HepG2 (cell line): ENCODE measurements around the gene FANCL. TPM values are rescaled to one million over a fixed set of nuclear protein-coding genes. Genes with fewer than 3 reads are reported as not detected.

Source experiments
- ATAC-seq: fragments of 200-7000 bp; cut with Tn5 transposase; 3 replicates; pipeline ENCODE4 v1.9.1; 2020; ENCODE audit warnings: mild to moderate bottlenecking, moderate library complexity
- Bru-seq: library from RNA; stranded (reverse); fragments of 400-500 nt; gene quantifications from one replicate; lab custom pipeline; 2021; lab: Mats Ljungman, UMichigan
- BruChase-seq, 2 experiments: library from RNA; stranded (reverse); fragments of 400-500 nt; gene quantifications; one replicate each; lab custom pipeline; 2021; lab: Mats Ljungman, UMichigan
- BruUV-seq: library from RNA; stranded (reverse); fragments of 400-500 nt; replicated peaks from 2 replicates; lab custom pipeline; 2021; lab: Mats Ljungman, UMichigan
- CTCF ChIA-PET: fragments of 300-600 bp; formaldehyde crosslinking; extraction: SDS; loops from one replicate; lab custom pipeline; 2021; ENCODE audit warnings: low total read pairs, inconsistent platforms, low intra/inter-chr PET ratio; lab: Yijun Ruan, JAX
- POLR2A ChIA-PET: fragments of 350-600 bp; sonication (Branson Sonifier 250); formaldehyde crosslinking; loops from one replicate; lab custom pipeline; 2020; ENCODE audit warnings: antibody characterized with exemption, inconsistent platforms; lab: Yijun Ruan, JAX
- DNase-seq: peaks from one replicate; pipeline ENCODE4 v3.0.0-alpha.2; 2015; ENCODE audit warnings: low spot score
- FAIRE-seq: peaks from 3 replicates; lab custom pipeline; 2011; peaks lifted over from hg19 to GRCh38; lab: Jason Lieb, UNC
- H2AFZ ChIP-seq: one replicate; pipeline ENCODE4 v1.6.1; 2011; ENCODE audit warnings: low read length, inconsistent platforms
- H3K27ac ChIP-seq: fragments of 300-600 bp; 3 replicates; pipeline ENCODE4 v1.8.0; 2011; ENCODE audit warnings: mixed run types, mild to moderate bottlenecking, mixed read lengths, low read length, inconsistent platforms; ENCODE audit not compliant: insufficient read depth; ENCODE audit errors: extremely low read length
- H3K27me3 ChIP-seq, 2 experiments: fragments of 200-600 bp in 1 of 2; 2 replicates in 1 of 2; 3 replicates in 1 of 2; pipeline versions ENCODE4 v1.6.0 to v1.8.0; 2011; ENCODE audit warnings: low read length in 2 of 2, mild to moderate bottlenecking in 2 of 2, moderate library complexity in 2 of 2, inconsistent platforms in 1 of 2; ENCODE audit not compliant: insufficient read depth in 2 of 2, control insufficient read depth in 1 of 2
- H3K36me3 ChIP-seq, 2 experiments: fragments of 200-600 bp in 1 of 2; replicated peaks in 1 of 2; 2 replicates in 1 of 2; 3 replicates in 1 of 2; pipeline versions ENCODE4 v1.5.1 to v1.8.0; 2011; ENCODE audit warnings: low read length in 2 of 2, inconsistent platforms in 1 of 2; ENCODE audit not compliant: insufficient read depth in 2 of 2, control insufficient read depth in 1 of 2
- H3K4me1 ChIP-seq: 2 replicates; pipeline ENCODE4 v1.5.1; 2012; ENCODE audit warnings: low read length, inconsistent platforms; ENCODE audit not compliant: insufficient read depth
- H3K4me2 ChIP-seq: 2 replicates; pipeline ENCODE4 v1.6.0; 2011; ENCODE audit warnings: low read depth, low read length, inconsistent platforms
- H3K4me3 ChIP-seq, 3 experiments: fragments of 200-600 bp in 1 of 3; sonication (generic), shearing (Covaris generic) in 1 of 3; replicated peaks in 1 of 3; 2 replicates each; pipeline ENCODE4 v1.5.1; 2011 to 2016; ENCODE audit warnings: low read length in 3 of 3, inconsistent platforms in 2 of 3, low read depth in 2 of 3, mild to moderate bottlenecking in 2 of 3, control low read depth in 1 of 3, mixed read lengths in 1 of 3; ENCODE audit not compliant: insufficient read depth in 1 of 3
- H3K79me2 ChIP-seq: one replicate; pipeline ENCODE4 v1.6.1; 2011; ENCODE audit warnings: low read length, inconsistent platforms; ENCODE audit not compliant: insufficient read depth
- H3K9ac ChIP-seq: 2 replicates; pipeline ENCODE4 v1.6.0; 2011; ENCODE audit warnings: mild to moderate bottlenecking, low read depth, low read length, inconsistent platforms; ENCODE audit not compliant: insufficient read depth
- H3K9me3 ChIP-seq: 2 replicates; pipeline ENCODE4 v1.5.1; 2012; ENCODE audit warnings: mild to moderate bottlenecking, low read length
- H4K20me1 ChIP-seq: 2 replicates; pipeline ENCODE4 v1.6.0; 2011; ENCODE audit warnings: inconsistent platforms, mild to moderate bottlenecking, low read length, moderate library complexity; ENCODE audit not compliant: insufficient read depth
- CCDC6 ChIP-seq: sonication (generic); formaldehyde crosslinking; IDR thresholded peaks from 2 replicates; pipeline ENCODE4 v1.8.1; 2022; ENCODE audit warnings: mild to moderate bottlenecking, missing genetic modification reagents, moderate library complexity
- NFE2 ChIP-seq: sonication (generic); formaldehyde crosslinking; IDR thresholded peaks from 2 replicates; pipeline ENCODE4 v1.4.0; 2020; ENCODE audit warnings: missing genetic modification reagents
- PPARG ChIP-seq: conservative IDR thresholded peaks from 2 replicates; pipeline ENCODE4 v1.6.1; 2016; ENCODE audit warnings: missing biosample characterization, missing genetic modification reagents
- REPIN1 ChIP-seq: sonication (generic); formaldehyde crosslinking; IDR thresholded peaks from 2 replicates; pipeline ENCODE4 v1.8.0; 2022; ENCODE audit warnings: missing genetic modification reagents, low read depth, mild to moderate bottlenecking, borderline replicate concordance
- ZBTB8A ChIP-seq: sonication (generic); formaldehyde crosslinking; IDR thresholded peaks from 2 replicates; pipeline ENCODE4 v1.4.0; 2020; ENCODE audit warnings: mild to moderate bottlenecking, low read depth, missing genetic modification reagents, borderline replicate concordance
- ZNF737 ChIP-seq: sonication (generic); formaldehyde crosslinking; IDR thresholded peaks from 2 replicates; pipeline ENCODE4 v1.5.0; 2020; ENCODE audit warnings: missing genetic modification reagents, mild to moderate bottlenecking, borderline replicate concordance
- WGBS: methylation state at CpG from one replicate; pipeline ENCODE4 v1.1.6; 2017; ENCODE audit warnings: low lambda C conversion rate; 5-methylcytosine and 5-hydroxymethylcytosine counted together
- in situ Hi-C: cut with HindIII; loops from 2 replicates; pipeline ENCODE4 v1.10.0; 2017; ENCODE audit warnings: low pct_unique_long_range_greater_than_20kb; ENCODE audit not compliant: extremely low pct_ligation_motif_present
- intact Hi-C: fragments of 100-400 bp; cut with micrococcal nuclease; formaldehyde crosslinking; loops from one replicate; pipeline ENCODE4 v1.10.0; 2022; ENCODE audit not compliant: unreplicated experiment
- long read RNA-seq, 2 experiments: library from RNA in 1 of 2; library from polyadenylated mRNA in 1 of 2; stranded (forward) in 1 of 2; unstranded in 1 of 2; transcript quantifications; one replicate each; pipeline ENCODE4 v2.0.0, GENCODE V29; 2019 to 2022
- polyA minus RNA-seq, 3 experiments: library from RNA; depleted of rRNA, polyadenylated mRNA; stranded (reverse); fragments of >200 nt; gene quantifications; 2 replicates each; pipeline ENCODE4 v1.2.3, GENCODE V29; 2011; ENCODE audit warnings: low replicate concordance in 1 of 3
- polyA plus RNA-seq, 8 experiments: library from polyadenylated mRNA; depleted of rRNA in 3 of 8; stranded (reverse) in 7 of 8; unstranded in 1 of 8; fragments of >200 nt; fragmentation: Illumina TruSeq in 4 of 8; extraction: Trizol in 4 of 8; gene quantifications; 2 replicates each; pipeline versions ENCODE4 v1.2.1 to v1.2.3, GENCODE V29; 2011 to 2016; ENCODE audit warnings: low read depth in 4 of 8, missing spikeins in 1 of 8, mixed read lengths in 1 of 8; ENCODE audit not compliant: insufficient read depth in 1 of 8
- total RNA-seq, 5 experiments: library from RNA; depleted of rRNA; stranded (reverse); fragments of >200 nt; fragmentation: Illumina TruSeq; extraction: Trizol; gene quantifications; 2 replicates each; pipeline ENCODE4 v1.2.3, GENCODE V29; 2016; ENCODE audit warnings: low read depth in 1 of 5
- TF ChIP-seq, protein P1 (sequence below): sonication (generic); formaldehyde crosslinking; IDR thresholded peaks from 2 replicates; pipeline ENCODE4 v1.4.0; 2020; ENCODE audit warnings: missing genetic modification reagents
- TF ChIP-seq, protein P2 (sequence below): sonication (generic); formaldehyde crosslinking; IDR thresholded peaks from 2 replicates; pipeline ENCODE4 v1.4.0; 2020; ENCODE audit warnings: missing genetic modification reagents
- TF ChIP-seq, protein P3 (sequence below): sonication (generic); formaldehyde crosslinking; conservative IDR thresholded peaks from 2 replicates; pipeline ENCODE4 v1.4.0; 2020; ENCODE audit warnings: missing genetic modification reagents

The FANCL gene
- total RNA-seq (2016; rRNA removed; fragmentation: Illumina TruSeq; extraction: Trizol) = 40.7 and 40.9 TPM in 2 replicates
- total RNA-seq (2016; cell fraction: cytosol; rRNA removed; fragmentation: Illumina TruSeq; extraction: Trizol; ENCODE audit: low read depth) = 82.7 and 85.0 TPM in 2 replicates
- 42.0 and 42.1 TPM in 2 replicates for total RNA-seq (2016; cell fraction: insoluble cytoplasmic fraction; rRNA removed; fragmentation: Illumina TruSeq; extraction: Trizol)
- total RNA-seq (2016; cell fraction: membrane; rRNA removed; fragmentation: Illumina TruSeq; extraction: Trizol) = 17.5 and 19.0 TPM in 2 replicates
- 67.9 and 72.9 TPM in 2 replicates for total RNA-seq (2016; cell fraction: nucleus; rRNA removed; fragmentation: Illumina TruSeq; extraction: Trizol)
- 61.3 and 66.8 TPM in 2 replicates for polyA plus RNA-seq (2011; rRNA removed)
- 22.2 and 31.0 TPM in 2 replicates for polyA plus RNA-seq (2011; cell fraction: cytosol; rRNA removed)
- polyA plus RNA-seq (2011; cell fraction: nucleus; rRNA removed) = 63.9 and 104 TPM in 2 replicates
- 54.7 and 60.6 TPM in 2 replicates for polyA plus RNA-seq (2012)
- 1.8 and 2.8 TPM in 2 replicates for polyA plus RNA-seq (2016; cell fraction: cytosol; fragmentation: Illumina TruSeq; extraction: Trizol; ENCODE audit: low read depth)
- 37.6 and 38.7 TPM in 2 replicates for polyA plus RNA-seq (2016; cell fraction: insoluble cytoplasmic fraction; fragmentation: Illumina TruSeq; extraction: Trizol; ENCODE audit: low read depth)
- polyA plus RNA-seq (2016; cell fraction: membrane; fragmentation: Illumina TruSeq; extraction: Trizol; ENCODE audit: low read depth) = 3.3 and 3.8 TPM in 2 replicates
- 81.1 and 87.3 TPM in 2 replicates for polyA plus RNA-seq (2016; cell fraction: nucleus; fragmentation: Illumina TruSeq; extraction: Trizol; ENCODE audit: insufficient read depth, low read depth)
- polyA minus RNA-seq (2011; rRNA and poly(A)+ RNA removed; ENCODE audit: low replicate concordance) = 18.7 and 22.7 TPM in 2 replicates
- polyA minus RNA-seq (2011; cell fraction: cytosol; rRNA and poly(A)+ RNA removed) = 19.3 and 23.6 TPM in 2 replicates
- 160 and 171 TPM in 2 replicates for polyA minus RNA-seq (2011; cell fraction: nucleus; rRNA and poly(A)+ RNA removed)
- Bru-seq, nascent RNA = percentile 94 among the genes with signal in this experiment
- BruChase-seq, experiment 1, labeled RNA remaining after a 6-hour chase = percentile 79 among the genes with signal in this experiment
- percentile 92 among the genes with signal in this experiment for BruChase-seq, experiment 2, labeled RNA remaining after a 2-hour chase
- long read RNA-seq, experiment 1, transcript FANCL-201 (14 exons, 1,683 nt) = major isoform, 13 of 31 reads
- long read RNA-seq, experiment 1, transcript FANCL-202 (14 exons, 1,698 nt) = minor isoform, 6 of 31 reads
- long read RNA-seq, experiment 1, partial matches to known transcripts = 4 of 31 reads
- long read RNA-seq, experiment 1, other reads (novel, unspliced or antisense) = 7 of 31 reads
- long read RNA-seq, experiment 2, transcript FANCL-201 (14 exons, 1,683 nt) = major isoform, 11 of 26 reads
- long read RNA-seq, experiment 2, partial matches to known transcripts = 8 of 26 reads
- long read RNA-seq, experiment 2, other reads (novel, unspliced or antisense) = 5 of 26 reads

DNA sequence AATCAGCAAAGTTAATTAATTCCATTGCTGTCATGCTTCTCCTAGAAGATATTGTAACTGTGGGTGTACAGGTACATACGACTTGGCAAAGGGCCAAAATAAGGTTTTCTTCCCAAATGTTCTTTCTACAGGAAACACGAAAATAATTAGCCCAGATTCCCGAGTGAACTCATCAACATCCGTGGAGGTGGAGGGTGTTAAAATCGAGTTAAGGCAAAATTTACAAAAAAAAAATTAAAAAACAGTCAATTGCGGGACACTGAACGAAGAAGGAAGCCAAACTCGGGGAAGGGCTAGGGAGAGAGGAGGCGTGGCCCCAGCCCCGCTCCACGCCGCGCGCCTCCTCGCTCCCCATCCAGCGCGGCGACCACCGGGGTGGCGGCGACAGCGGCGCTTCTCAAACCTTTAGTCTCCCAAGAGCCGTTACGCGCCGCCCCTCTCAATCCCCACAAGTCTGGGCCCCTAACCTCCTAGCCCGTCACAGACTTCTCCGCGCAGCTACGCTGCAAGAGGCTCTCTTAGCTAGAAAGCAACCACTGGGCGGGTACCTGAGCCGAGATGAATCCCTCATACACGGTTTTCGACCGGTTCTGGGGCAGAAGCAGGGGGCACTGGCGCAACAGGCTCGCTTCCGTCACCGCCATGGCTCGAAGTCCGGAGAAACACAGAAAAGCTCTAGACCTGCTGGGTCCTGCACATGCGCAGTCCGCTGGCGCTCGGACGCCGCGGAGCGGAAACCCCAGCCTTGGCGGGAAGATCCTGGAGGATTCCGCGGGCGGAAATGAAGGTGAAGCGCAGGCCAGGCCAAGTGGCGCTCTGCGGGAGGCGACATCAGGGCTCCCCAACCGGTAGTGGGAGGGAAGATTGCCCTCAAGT, at the start of gene FANCL:
Gene FANCL, minus strand, starts transcription at position 656 of the 876 bp plus-strand sequence. Its CDS starts 12 bp downstream, at position 644.
- H3K4me1 ChIP-seq = peaks cover 36% of the 10 kb centered on the region
- H3K4me3 ChIP-seq = peak within 1 kb of the TSS; percentile 67 to 88 (median 86)
- ATAC-seq (peak; percentile 97), FAIRE-seq (peak; percentile 73), DNase-seq (peak; percentile 94)
- ChIA-PET CTCF (no interaction called here), POLR2A (interaction anchor here (0.6 to 1.2 kb wide), 7 partner anchors 12 to 198 kb away, joined by 3 to 6 read pairs (median 3); no protein-coding TSS in a partner anchor)
- H3K9me3 ChIP-seq = peaks cover 5% of the 10 kb centered on the region; the same call in 1 of the 2 replicates
- TSS peak; percentile 80 for BruUV-seq
- H3K79me2 ChIP-seq = peaks cover 48% of the 10 kb centered on the region
- H3K36me3 ChIP-seq = no peaks in the 10 kb centered on the region
- in situ Hi-C loops (no loop called here), intact Hi-C loops (loop anchor here (1.0 to 5.0 kb wide), 4 partner anchors 37 to 206 kb away; partner anchors contain the start of gene VRK2)
- peak within 1 kb of the TSS; percentile 91 for H3K9ac ChIP-seq
- H3K27ac ChIP-seq = peak within 1 kb of the TSS; percentile 95
- peaks cover 0 to 5% of the 10 kb centered on the region in 2 experiments; a peak in 1 of 5 replicates for H3K27me3 ChIP-seq
- H2AFZ ChIP-seq = peak within 1 kb of the TSS; percentile 98
- WGBS = 2% methylated on average over 50 of the region's 59 CpGs
- peak within 1 kb of the TSS; percentile 81 for H3K4me2 ChIP-seq
- H4K20me1 ChIP-seq = no peaks in the 10 kb centered on the region
- TF ChIP-seq, protein P1, sequence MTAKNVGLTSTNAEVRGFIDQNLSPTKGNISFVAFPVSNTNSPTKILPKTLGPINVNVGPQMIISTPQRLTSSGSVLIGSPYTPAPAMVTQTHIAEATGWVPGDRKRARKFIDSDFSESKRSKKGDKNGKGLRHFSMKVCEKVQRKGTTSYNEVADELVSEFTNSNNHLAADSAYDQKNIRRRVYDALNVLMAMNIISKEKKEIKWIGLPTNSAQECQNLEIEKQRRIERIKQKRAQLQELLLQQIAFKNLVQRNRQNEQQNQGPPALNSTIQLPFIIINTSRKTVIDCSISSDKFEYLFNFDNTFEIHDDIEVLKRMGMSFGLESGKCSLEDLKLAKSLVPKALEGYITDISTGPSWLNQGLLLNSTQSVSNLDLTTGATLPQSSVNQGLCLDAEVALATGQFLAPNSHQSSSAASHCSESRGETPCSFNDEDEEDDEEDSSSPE = peak; percentile 100
- TF ChIP-seq PPARG (CRISPR knock-in tag) (peak; percentile 74), CCDC6 (CRISPR knock-in tag) (peak; percentile 77; the same call in 1 of the 2 replicates), NFE2 (CRISPR knock-in tag) (peak; percentile 11; the same call in 1 of the 2 replicates), ZBTB8A (CRISPR knock-in tag) (0 out of 2 replicates have a peak, but pooled peaks have one; percentile 37), REPIN1 (peak; percentile 97), ZNF737 (CRISPR knock-in tag) (no peak)
- TF ChIP-seq, protein P2, sequence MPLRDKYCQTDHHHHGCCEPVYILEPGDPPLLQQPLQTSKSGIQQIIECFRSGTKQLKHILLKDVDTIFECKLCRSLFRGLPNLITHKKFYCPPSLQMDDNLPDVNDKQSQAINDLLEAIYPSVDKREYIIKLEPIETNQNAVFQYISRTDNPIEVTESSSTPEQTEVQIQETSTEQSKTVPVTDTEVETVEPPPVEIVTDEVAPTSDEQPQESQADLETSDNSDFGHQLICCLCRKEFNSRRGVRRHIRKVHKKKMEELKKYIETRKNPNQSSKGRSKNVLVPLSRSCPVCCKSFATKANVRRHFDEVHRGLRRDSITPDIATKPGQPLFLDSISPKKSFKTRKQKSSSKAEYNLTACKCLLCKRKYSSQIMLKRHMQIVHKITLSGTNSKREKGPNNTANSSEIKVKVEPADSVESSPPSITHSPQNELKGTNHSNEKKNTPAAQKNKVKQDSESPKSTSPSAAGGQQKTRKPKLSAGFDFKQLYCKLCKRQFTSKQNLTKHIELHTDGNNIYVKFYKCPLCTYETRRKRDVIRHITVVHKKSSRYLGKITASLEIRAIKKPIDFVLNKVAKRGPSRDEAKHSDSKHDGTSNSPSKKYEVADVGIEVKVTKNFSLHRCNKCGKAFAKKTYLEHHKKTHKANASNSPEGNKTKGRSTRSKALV (CRISPR knock-in tag) = peak; percentile 53; the same call in 1 of the 2 replicates
- TF ChIP-seq, protein P3, sequence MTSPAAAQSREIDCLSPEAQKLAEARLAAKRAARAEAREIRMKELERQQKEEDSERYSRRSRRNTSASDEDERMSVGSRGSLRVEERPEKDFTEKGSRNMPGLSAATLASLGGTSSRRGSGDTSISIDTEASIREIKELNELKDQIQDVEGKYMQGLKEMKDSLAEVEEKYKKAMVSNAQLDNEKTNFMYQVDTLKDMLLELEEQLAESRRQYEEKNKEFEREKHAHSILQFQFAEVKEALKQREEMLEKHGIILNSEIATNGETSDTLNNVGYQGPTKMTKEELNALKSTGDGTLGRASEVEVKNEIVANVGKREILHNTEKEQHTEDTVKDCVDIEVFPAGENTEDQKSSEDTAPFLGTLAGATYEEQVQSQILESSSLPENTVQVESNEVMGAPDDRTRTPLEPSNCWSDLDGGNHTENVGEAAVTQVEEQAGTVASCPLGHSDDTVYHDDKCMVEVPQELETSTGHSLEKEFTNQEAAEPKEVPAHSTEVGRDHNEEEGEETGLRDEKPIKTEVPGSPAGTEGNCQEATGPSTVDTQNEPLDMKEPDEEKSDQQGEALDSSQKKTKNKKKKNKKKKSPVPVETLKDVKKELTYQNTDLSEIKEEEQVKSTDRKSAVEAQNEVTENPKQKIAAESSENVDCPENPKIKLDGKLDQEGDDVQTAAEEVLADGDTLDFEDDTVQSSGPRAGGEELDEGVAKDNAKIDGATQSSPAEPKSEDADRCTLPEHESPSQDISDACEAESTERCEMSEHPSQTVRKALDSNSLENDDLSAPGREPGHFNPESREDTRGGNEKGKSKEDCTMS (CRISPR knock-in tag) = no peak
